HG02763 (cell line): ENCODE data around the gene ACOT7.

Experiments used
- ATAC-seq: cut with Tn5 transposase; IDR thresholded peaks from one replicate; pipeline ENCODE4 v1.9.1; 2021; ENCODE audit warnings: mild to moderate bottlenecking, moderate library complexity; ENCODE audit not compliant: unreplicated experiment

The ACOT7 gene

DNA sequence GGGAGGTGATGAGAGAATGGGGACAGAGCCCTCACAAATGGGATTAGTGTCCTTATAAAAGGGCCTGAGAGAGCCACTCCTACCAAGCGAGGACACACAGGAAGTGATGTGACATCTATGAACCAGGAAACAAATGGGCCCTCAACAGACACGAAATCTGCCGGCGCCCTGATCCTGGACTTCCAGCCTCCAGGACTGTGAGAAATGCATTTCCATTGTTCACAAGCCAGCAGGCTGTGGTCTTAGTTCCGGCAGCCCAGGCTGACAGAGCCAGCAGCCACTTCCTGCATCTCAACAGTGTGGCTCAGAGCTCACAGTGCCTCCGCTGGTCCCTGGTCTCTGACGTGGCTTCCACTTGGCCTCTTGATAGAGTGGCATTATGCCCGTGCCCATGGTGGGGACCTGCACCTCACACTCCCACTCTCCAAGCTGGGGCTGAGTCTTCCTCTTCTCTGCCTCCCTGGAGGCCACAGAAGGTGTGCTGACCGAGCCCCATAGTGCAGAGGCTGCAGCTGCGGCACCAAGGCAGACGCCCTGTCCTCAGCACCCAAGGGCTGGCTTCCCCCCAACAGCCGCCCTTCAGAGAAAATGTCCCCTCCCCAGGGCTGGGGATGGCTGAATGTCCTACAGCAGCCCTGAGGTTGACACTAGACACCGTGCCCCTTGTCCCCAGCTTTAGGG, 44.9 kb downstream of the ACOT7 start:
- ATAC-seq: no peak

DNA sequence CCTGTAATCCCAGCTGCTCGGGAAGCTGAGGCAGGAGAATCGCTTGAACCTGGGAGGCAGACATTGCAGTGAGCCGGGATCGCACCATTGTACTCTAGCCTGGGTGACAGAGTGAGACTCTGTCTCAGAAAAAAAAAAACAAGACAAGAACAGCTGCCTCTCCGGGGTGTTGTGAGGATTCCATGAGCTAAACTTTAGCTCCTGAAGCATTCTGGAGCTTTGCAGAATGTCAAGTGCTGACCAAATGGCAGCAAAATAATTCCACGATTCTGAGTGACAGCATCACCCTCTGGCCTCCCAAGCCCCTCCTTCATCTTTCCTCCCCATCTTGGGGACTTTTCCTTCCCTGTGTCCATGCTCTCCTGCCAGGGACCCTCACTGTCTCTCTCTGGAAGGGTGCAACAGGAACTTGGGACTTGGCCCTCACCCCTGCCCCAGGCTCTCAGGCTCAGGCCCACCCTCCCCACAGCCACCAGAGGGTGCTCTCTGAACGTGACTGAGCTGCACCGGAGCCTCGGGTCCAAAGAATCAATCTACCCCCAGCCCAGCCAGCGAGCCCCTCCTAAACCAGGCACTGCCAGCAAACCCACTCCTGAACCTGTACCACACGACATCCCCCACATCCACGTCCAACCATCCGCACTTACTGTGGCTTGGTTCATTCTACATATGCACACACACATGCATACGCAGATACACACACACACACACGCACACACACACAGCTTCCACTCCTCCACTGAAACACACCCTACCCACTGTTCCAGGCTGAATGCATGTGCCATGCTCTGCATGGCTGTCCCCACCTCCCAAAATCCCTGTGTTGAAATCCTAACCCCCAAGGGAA, 45.7 kb downstream of the ACOT7 start:
- ATAC-seq: no peak

DNA sequence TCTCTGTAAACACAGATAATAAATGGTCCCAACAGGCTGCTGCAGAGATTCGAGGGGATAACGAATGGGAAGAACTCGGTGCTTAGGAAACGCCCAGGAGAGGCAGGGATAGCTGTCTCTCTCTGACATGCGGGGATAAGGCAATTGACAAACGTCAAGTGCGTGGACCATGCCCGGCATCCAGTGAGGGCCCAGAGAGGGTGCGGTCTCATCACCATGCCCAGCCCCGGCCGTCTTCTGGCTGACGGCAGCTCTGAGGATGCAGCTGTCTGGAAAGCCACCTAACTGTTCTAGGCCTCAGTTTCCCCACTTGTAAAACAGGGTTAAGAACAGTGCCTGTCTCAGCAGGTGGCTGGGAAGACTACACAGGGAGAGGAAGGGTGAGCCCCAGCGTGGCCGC, 48.1 kb downstream of the ACOT7 start:
- ATAC-seq: no peak

DNA sequence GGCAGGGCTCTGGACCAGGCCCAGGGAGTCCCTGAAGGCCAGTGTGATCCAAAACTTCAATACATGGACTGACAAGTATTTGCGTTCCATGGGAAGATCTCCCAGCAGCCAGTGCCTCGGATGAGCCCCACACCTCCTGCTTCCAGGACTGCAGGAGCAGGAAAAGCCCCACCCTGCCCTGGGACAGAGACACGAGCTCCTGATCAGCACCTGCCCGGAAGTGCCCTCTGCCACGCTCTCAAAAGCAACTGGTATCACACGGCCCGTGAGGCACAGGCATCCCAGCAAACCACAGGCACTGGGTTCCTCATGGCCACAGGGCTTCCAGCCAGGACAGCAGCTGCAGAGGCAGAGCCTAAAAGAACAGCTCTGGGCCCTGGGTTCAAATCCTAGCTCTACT, 48.6 kb downstream of the ACOT7 start:
- ATAC-seq: no peak

DNA sequence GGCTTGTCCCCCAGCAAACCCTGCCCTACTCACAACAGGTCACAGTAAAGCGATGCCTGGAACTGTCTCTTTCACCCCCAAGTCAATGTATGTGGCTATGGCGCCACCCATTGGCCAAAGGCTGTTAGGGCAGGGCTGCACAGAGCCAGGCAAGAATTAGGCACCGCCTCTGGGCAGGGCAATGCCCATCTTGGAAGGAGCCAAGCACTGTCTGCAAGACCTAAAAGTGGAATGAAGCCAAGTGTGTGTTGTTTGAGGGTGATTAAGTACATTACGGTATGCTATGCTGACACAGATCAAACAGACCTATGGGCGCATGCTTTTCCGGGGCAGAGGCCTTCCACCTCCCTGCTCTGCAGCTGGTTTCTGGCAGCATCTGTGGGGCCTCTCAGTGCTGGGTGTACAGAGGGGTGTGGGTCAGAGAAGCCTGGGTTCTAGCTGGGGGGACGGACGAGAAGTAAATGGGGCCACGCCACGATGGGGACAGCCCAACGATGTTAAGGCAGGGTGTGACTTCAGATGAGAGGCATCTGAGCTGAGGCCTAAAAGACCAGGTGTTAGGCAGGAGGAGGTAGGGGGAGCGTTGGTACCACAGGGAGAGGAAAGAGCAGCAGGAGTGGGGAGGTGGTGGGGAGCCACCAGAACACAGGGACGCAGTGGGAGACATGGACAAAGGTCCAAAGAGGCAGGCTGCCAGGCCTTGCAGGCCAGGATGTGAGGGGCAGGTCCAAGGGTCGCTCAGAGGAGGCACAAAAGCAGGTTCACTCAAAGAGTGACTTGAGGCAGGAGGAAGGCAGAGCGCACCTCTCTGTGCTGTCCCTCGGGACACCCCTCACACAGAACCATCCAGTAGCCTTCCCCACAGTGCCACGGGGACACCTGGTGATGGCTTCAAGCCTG, 49.8 kb downstream of the ACOT7 start:
- ATAC-seq: no peak

DNA sequence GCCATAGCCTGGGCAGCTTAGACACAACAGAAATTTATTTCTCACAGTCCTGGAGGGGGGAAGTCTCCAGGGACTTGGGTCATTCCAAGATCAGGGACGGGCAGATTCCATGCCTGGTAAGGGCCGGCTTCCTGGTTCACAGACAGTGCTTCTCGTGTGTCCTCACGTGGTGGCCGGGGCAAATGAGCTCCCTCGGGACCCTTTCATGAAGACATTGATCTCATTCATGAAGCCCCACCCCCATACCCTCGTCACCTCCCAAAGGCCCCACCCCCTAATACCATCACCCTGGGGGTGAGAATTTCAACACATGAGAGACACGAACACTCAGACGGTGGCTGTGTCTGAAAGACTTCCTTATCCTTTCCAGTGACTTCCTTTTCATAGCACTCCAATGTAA, 51.5 kb downstream of the ACOT7 start:
- ATAC-seq: no peak

DNA sequence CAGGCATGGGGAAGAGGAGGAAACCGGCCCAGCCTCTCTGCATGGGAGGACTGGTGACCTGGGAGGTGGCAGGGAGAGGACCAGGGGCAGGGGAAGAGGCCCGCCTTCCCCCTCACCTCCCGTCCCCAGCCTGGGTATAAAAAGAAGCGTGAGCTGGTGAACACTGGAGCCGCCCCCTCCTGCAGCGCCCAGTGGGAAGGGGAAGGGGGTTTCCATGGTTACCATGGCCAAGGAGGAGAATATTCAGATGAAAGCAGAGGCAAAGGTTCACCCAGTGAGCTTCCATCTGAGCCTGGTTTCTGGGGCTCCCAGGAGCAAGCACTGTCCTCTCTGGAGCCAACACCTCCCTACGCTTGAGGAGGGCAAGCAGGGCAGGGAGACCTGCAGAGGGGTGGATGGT, 54.9 kb downstream of the ACOT7 start:
- ATAC-seq: no peak

DNA sequence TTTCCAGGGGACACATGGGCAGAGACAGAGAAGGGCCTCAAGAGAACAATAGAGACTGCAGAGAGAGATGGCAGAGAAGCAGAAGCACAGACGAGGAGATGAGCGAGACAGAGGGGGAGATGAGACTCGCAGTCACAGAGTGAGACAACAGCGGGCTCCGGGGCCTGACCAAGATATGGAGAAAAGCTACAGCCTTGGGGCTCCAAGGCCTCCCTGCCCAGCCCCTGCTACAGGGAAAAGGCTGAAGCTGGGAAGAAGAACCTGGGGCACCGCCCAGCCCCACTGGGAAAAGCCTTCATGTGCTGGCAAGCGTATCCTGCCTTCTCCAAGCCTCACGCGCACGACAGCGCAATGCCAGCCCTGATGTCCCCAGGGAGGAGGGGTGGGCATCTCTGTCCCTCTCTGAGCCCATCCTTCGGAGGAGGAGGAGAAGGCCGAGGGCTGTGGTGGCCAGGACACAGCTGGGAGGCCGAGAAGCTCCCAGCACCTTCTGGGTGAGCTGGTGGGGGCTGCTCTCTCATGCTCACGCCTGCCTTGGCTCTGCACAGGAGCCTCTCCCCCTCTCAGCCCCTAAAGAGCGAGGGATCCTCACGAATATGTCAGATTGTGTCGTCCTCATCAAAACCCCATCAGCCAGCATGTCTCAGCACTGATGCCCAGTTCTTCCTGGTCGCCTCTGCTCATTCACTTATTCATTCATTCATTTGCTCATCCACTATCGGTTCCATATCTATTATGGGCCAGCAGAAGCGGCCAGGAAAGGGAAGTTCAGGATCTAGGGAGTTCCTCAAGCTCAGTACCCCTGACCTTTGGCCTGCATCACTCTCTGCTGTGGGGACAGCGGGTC, 56.6 kb downstream of the ACOT7 start:
- ATAC-seq: no peak

DNA sequence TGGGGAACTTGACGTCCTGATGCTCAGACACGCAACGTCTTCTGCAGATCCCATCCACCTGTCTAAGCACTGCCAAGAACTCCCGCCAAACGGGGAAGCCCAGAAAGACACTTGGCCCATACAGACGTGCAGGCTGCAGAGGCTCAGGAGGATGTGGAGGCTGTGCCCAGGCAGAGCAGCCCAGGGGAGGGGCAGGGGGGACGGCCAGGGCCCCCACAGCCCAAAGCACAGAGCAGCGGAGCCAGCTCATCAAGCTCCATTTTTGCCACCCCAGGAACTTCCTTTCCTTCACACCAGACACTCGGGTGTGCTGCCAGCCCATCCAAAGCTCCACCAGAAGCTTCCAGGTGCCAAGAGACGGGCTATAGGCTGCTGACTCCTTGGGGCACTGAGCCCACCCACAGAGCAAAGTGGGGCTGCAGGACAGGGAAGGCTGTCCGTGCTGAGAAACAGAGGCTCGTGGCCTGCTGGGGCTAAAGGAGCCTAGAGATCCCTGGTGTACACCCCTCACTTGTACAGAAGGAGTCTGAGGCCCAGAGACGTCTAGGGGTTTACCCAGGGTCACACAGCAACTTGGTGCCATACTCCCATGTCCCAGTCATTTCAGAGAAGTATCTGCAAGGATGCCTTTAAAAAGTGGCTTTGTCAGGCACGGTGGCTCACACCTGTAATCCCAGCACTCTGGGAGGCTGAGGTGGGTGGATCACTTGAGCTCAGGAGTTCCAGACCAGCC, 59.1 kb downstream of the ACOT7 start:
- no peak for ATAC-seq

DNA sequence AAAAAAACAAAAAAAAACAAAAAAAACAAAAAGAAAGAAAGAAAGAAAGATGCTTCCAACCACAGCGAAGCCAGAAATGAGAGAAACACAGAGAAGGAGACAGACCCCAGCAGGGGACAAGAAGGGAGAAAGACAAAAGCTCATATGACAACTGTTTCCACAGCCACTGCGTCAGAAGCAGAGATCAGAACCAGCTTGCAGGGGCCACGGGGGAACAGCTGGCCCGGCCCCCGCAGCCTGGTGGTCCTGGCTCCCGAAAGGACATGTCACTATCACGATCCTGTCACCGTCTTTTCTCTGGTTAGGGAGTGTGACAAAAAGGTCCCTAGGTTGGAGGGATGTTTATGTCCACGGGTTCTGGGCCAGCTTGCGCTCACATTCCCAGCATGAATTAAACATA, 60.7 kb downstream of the ACOT7 start:
- no peak for ATAC-seq

DNA sequence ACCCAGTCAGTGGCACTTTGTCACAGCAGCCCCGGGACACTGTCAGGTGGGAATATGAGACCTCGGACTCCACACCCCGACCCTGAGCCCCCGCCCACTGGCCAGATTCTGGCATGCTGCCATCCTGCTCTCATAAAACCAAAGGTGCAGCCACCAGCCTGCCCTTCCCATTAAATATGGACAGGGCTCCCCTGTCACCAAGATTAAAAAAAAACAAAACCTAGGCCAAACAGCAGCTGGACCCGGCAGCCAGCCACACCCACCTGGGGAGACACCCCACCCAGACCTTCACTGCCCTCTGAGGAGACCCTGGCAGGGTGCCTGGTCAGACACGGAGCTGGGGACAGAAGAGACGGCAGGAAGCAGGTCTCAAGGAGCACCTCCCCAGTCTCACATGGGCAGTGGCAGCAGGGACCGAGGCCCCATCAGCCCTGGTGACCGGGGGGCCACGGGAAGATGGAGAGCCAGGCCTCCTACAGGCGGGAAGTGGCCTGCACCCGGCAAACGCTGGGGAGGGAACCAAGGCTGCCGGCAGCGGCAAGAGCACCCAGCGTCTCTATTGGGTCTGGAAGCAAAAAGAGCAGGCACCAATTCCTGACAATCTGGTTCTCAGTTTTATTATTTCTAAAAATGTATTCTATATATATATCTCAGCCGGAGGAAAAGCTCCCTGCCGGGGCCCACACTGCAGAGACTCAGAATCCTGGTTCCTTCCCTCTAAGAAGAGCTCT, 61.9 kb downstream of the ACOT7 start:
- ATAC-seq: no peak

DNA sequence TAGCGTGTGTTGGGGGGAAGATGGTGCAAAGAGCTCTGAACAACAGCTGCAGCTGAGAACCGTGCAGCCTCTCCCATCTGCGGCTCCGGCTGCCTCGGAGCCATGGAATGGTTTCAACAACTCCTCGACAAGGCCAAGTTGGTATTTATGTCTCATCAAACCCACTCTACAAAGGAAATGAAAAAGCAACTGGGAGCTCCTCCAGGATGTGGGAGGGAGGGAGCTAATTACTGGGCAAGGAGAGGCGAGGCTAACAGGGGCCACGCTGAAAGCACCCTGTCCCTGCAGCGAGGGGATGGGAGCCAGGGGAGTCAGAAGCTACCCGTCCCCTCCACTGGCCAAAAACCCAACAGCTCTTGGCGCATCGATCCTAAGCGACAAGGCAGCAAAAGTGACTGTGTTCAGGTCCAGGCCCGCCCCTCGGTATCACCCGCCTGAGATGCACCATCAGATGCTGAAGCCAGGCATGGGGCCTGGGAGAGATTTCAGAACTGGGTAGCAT, 63.1 kb downstream of the ACOT7 start:
- no peak for ATAC-seq

DNA sequence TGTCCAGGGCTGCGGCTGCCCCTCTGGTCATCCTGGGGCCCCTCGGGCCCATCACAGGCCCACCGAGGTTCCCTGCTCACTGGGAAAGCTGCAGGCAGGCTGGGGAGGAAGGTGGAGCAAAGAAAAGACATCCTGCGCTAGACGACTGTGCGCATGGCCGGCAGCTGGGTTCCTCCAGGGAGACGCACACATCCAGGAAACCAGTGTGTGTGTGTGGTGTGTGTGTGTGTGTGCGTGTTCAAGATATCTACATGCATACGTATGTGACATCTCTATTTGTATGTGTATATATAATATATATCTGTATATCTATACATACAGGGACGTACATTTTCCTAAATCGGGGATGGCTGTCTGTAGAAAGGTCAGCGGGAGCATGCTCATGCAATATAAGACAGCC, 63.7 kb downstream of the ACOT7 start:
- no peak for ATAC-seq

DNA sequence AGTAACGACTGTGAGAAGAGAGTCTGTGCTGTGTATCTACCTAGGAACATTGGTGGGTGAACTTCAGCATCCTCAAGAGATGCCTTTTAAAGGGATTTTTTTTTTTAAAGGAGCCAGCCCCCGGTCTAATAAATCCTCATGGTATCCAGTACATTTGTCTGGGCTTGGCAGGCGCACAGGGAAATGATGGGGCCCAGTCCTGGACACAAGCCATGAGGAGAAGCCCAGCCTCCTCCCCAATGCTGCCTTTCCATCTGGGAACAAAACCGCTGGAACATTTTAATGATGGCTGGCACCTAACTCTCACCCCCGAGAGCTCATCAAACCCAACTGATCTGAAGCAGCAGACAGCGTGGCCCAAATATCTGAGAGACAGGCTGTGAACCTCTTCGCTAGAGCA, 64.2 kb downstream of the ACOT7 start:
- no peak for ATAC-seq

DNA sequence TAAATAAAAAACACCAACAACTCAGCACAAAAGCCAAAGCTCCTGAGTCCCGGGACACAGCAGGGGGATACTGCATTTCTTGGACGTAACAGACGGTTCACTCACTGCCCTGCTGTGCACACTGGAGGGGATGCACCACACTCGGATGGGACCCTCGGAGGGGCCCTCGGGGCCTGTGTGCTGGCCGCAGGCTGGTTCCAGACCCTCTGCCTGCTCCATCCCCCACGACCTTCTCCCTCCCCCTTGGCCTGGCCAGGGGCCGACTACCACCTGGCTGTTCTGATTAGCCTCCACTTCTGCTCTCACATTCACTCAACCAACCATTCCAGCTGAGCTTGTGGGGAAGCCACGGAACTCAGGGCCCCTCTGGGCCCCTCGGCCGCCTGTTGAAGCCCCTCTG, 64.9 kb downstream of the ACOT7 start:
- no peak for ATAC-seq

DNA sequence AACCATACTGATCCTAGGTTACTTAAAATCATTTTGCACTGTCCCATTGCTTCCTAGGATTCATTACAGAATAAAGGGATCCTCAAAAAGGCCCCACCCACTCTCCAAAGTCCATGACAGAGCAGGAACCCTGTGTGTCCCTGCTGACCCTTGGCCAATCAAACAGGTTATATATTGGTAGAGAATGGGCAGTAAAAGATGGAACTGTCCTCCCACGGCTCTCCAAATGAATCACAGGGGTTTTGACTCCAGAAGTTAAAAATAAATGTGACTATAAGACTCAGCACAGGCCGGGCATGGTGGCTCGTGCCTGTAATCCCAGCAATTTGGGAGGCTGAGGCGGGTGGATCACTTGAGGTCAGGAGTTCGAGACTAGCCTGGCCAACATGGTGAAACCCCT, 65.5 kb downstream of the ACOT7 start:
- no peak for ATAC-seq

DNA sequence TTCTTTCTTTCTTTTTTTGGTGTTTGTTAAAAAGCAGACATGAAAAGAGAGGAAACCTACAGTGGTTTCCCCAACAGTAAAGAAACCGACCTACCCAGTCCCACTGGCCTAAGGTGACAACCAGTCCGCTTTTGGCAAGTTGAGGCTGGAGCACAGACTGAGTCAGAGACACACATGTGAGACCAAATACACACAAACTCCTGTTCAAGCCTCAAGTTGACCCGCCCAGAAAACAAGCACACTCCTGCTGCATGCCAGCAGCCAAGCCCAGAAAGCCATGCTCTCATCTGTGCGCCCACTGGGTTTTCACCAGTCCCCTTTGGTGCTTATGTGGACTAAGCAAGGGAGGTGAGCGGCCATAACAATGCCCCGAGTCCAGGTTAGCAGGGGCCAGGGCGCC, 68.1 kb downstream of the ACOT7 start:
- ATAC-seq: no peak

DNA sequence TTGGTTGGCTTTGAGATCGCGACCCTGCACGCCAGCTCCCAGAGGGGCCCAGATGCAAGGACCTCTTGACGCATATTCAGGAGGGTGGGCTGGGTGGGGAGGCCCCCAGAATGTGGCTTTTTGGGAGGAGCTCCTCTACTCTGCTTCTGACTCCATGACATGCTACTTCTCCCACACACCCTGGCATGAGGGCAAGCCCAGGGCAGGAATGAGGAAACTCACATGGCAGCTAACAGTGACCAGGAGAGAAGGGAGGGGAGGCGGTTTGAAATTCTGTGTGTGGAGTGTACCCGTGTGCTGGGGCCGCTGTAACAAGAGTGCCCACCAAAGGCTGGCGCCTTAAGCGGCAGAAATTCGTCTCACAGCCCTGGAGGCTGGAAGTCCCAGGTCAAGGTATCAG, 71.4 kb downstream of the ACOT7 start:
- no peak for ATAC-seq

DNA sequence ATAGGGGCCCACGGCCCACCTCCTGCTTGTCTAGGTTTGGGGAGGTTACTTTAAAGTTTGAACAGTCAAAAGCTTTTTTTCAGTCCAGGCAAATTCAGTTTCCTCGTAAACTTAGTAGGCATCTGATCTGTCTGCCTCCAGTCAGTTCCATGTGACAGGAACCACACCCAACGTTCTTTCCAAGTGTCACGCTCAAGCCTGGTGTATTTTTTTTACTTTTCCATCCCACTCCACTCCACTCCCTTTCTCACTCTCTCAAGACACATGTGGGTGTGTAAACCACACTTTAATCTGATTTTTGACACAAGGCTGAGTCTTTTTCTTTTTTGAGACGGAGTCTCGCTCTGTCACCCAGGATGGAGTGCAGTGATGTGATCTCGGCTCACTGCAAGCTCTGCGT, 72.4 kb downstream of the ACOT7 start:
- no peak for ATAC-seq
